HG02763 (cell line): ENCODE data around the gene ING5.

ENCODE experiments used
- ATAC-seq: cut with Tn5 transposase; IDR thresholded peaks from one replicate; pipeline ENCODE4 v1.9.1; 2021; ENCODE audit warnings: mild to moderate bottlenecking, moderate library complexity; ENCODE audit not compliant: unreplicated experiment

The ING5 gene

GRCh38 chr2:241775223-241776177 lies 73.7 kb downstream of the ING5 start:
- ATAC-seq = no peak

DNA sequence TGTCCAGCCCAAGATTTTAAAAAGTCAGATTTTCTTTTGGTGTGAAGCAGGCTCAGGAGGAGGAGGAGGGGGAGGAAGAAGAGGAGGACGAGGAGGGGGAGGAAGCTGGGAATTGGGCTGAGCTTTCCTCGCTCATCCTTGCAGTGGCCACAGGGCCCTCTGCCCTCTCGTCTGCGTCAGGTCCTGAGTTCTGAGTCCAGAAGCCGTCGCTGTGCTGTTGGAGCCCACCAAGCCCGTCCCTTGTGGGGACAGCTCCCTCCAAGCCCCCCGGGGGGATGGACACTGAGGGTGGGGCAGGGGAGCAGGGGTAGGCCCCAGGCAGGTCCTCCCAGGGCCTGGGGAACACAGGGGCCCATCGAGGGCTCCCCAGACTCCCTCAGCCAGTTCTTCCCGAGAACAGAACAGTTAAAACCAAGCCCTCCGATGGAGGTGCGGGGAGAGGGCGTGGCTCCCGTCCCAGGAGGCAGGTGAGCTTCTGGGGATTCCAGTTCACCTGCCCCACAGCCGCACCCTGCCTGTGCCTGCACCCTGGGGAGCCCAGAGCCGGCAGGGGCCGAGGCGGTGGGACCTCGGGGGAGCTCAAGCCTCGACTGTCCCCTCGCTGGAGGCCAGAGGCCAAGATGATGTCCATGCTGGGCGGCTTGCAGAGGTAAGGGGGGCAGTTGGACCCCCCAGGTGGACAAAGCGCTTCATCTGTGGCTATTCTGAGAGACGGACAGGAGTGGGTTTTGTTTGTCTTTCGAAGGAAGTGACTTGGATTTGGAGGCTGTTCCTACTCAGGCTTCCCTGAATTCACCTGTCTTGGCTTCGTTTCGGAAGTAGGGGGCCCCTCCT lies 74.7 kb downstream of the ING5 start, which contains the start of gene GAL3ST2:
Gene GAL3ST2 (plus strand): TSS at position 487 of the 834 bp plus-strand sequence. CDS start 134 bp downstream, at position 621.
- no peak for ATAC-seq

DNA sequence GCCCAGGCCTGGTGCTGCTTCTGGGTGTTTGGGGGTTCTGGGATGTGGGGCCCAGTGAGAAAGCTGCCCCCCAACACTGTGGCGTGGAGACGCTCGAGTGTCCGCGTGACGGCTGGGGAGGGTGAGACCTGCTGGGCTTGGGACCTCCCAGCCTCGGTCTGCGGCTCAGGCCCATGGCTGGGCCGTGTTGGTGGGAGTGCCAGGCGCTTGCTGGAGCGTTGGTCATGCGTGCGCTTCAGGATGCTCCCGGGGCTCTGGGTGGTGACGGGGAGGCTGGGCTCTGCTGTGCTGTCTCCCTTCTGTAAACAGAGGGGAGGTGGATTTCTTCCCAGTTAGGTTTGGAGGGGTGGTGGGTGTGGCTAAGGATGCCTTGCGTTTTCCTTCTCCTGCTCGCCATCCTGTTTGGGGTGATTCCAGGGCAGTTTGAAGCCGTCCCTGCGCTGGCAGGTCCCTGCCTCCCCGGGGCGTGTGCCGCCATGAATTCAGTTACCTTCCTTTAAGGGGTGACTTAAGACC lies 75.4 kb downstream of the ING5 start:
- ATAC-seq = no peak

DNA sequence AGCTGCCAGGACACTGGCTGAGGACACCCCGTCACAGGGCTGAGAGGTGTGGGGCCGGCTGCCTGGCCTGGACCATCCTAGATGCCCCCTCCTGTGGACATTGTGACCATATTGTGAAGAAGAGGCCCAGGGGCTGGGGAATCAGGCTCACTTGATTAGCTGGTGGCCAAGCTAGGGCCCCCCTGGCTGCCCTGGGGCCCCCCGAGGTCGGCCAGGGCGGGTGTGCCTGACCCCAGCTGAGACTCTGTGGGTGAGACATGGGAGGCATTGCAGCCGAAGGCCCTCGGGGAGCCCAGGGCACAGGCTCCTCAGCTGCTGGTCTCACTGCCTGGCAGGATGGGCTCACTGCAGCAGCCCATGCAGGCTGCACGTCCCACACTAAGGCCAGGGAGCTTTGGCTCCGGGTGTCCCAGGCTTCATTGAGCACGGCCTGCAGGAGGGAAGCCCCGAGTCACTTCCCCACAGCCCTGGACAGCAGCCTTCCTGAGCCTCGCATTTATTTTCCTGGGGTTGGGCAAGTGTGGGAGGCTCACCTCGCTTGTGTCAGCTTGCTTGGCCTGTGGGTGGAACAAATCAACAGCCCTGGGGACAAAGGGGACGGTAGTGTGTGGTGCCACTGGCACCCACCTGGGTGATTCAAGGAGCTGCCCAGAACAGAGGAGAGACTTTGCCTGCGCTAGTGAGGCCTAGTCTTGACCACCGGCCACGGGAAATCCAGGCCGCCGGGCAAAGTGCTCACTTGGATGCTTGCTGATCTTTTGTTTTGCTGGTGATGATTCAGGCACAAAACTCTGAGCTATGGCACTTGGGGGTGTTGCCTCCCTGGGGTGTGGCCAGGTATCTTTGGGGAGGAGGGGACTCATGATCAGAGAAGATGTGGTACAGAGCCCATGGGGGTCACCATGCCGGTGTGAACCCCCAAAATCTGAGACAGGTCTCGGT lies 76.1 kb downstream of the ING5 start:
- no peak for ATAC-seq
